Suprapubic skin (tissue), 4 donors: ENCODE results near the gene RPS6KA2. TPM values are rescaled to one million over a fixed set of nuclear protein-coding genes. Genes with fewer than 3 reads are reported as not detected.
A peak's percentile ranks its signal among the peaks of the same experiment; 100 is the strongest.

Source experiments
- DNase-seq, 2 donors: peaks; one replicate each; pipeline ENCODE4 v3.0.0-alpha.2; 2019; ENCODE audit warnings: low spot score in 2 of 2
- H3K27ac ChIP-seq: fragments of 200-600 bp; sonication (generic); one replicate; pipeline ENCODE4 v1.5.1; 2019
- H3K27me3 ChIP-seq: fragments of 200-600 bp; sonication (generic); one replicate; pipeline ENCODE4 v1.5.1; 2019
- H3K36me3 ChIP-seq: fragments of 200-600 bp; sonication (generic); one replicate; pipeline ENCODE4 v1.5.1; 2019
- H3K4me1 ChIP-seq: fragments of 200-600 bp; sonication (generic); one replicate; pipeline ENCODE4 v1.5.1; 2019
- H3K4me3 ChIP-seq: fragments of 200-600 bp; sonication (generic); one replicate; pipeline ENCODE4 v1.5.1; 2019; ENCODE audit warnings: mild to moderate bottlenecking
- H3K9me3 ChIP-seq: fragments of 200-600 bp; sonication (generic); one replicate; pipeline ENCODE4 v1.5.1; 2019
- CTCF ChIP-seq, 2 donors: fragments of 200-600 bp in 1 of 2; fragments of 450-650 bp in 1 of 2; sonication (generic) in 1 of 2; IDR thresholded peaks; one replicate each; pipeline ENCODE4 v1.5.1; 2016 to 2019; ENCODE audit warnings: antibody characterized with exemption in 2 of 2, mild to moderate bottlenecking in 1 of 2, moderate library complexity in 1 of 2
- EP300 ChIP-seq: sonication (generic); formaldehyde crosslinking; IDR thresholded peaks from one replicate; pipeline ENCODE4 v1.6.1; 2017; ENCODE audit warnings: antibody characterized with exemption
- POLR2A ChIP-seq, 2 donors: fragments of 450-650 bp; IDR thresholded peaks; one replicate each; pipeline ENCODE4 v1.6.1; 2017; ENCODE audit warnings: antibody characterized with exemption in 2 of 2, mild to moderate bottlenecking in 2 of 2, moderate library complexity in 2 of 2
- POLR2AphosphoS5 ChIP-seq, 3 donors: sonication (generic); formaldehyde crosslinking; IDR thresholded peaks; one replicate each; pipeline ENCODE4 v1.6.1; 2017; ENCODE audit warnings: antibody characterized with exemption in 3 of 3
- WGBS: methylation state at CpG from one replicate; pipeline ENCODE4 v1.1.5; 2018; 5-methylcytosine and 5-hydroxymethylcytosine counted together
- total RNA-seq, 4 donors: library from RNA; depleted of rRNA; stranded (reverse); fragments of >200 nt; gene quantifications; one replicate each; pipeline ENCODE4 v1.1.0, GENCODE V29; 2016

Gene RPS6KA2
- total RNA-seq, 4 donors from 2014 or later: 24.2 to 38.5 (median 32.3) TPM

- DNase-seq: no peak
- no peak overlapping the region for H3K4me3 ChIP-seq
- no peak overlapping the region for H3K27ac ChIP-seq
- H3K27me3 ChIP-seq: no peaks in the 10 kb centered on the region
- TF ChIP-seq CTCF (IDR thresholded peaks at IDR 0.05): no peak
- no peak for TF ChIP-seq POLR2A (IDR thresholded peaks at IDR 0.05)
- no peak for TF ChIP-seq POLR2AphosphoS5 (IDR thresholded peaks at IDR 0.05)
- no peak for TF ChIP-seq EP300
- peaks cover 25% of the 10 kb centered on the region for H3K36me3 ChIP-seq
- no peaks in the 10 kb centered on the region for H3K9me3 ChIP-seq
- 98% methylated on average over 15 of the region's 15 CpGs for WGBS
- H3K4me1 ChIP-seq: no peaks in the 10 kb centered on the region
These were observed 182.6 kb downstream of the RPS6KA2 start for GRCh38 chr6:166444446-166444845.

- Histone ChIP-seq H3K9me3 (no peaks in the 10 kb centered on the region), H3K4me1 (no peaks in the 10 kb centered on the region), H3K27me3 (no peaks in the 10 kb centered on the region), H3K4me3 (no peak overlapping the region), H3K36me3 (peaks cover 15% of the 10 kb centered on the region), H3K27ac (no peak overlapping the region)
- no peak for TF ChIP-seq POLR2A (IDR thresholded peaks at IDR 0.05)
- no peak for TF ChIP-seq CTCF (IDR thresholded peaks at IDR 0.05)
- no peak for TF ChIP-seq EP300
- no peak for TF ChIP-seq POLR2AphosphoS5 (IDR thresholded peaks at IDR 0.05)
- DNase-seq: no peak
- WGBS: 80% methylated on average over 8 of the region's 8 CpGs
These were observed 183.9 kb downstream of the RPS6KA2 start for GRCh38 chr6:166443166-166443565.

- 87% methylated on average over 18 of the region's 18 CpGs for WGBS
- peak in 1 of 2 donors; percentile 40 for DNase-seq
These were observed 184.8 kb downstream of the RPS6KA2 start for GRCh38 chr6:166442131-166442685.

GRCh38 chr6:166441325-166442078 lies 185.5 kb downstream of the RPS6KA2 start:
- Histone ChIP-seq H3K9me3 (no peaks in the 10 kb centered on the region), H3K4me1 (peaks cover under 1% of the 10 kb centered on the region), H3K36me3 (peaks cover 8% of the 10 kb centered on the region), H3K27me3 (no peaks in the 10 kb centered on the region), H3K4me3 (no peak overlapping the region), H3K27ac (no peak overlapping the region)
- DNase-seq: peak in 1 of 2 donors; percentile 45
- TF ChIP-seq POLR2AphosphoS5 (IDR thresholded peaks at IDR 0.05) (no peak), POLR2A (IDR thresholded peaks at IDR 0.05) (no peak)
- WGBS: 76% methylated on average over 19 of the region's 19 CpGs

More at GRCh38 chr6:166442131-166442685, 184.8 kb downstream of the RPS6KA2 start:
- Histone ChIP-seq H3K4me3 (no peak overlapping the region), H3K36me3 (peaks cover 13% of the 10 kb centered on the region), H3K27ac (no peak overlapping the region), H3K27me3 (no peaks in the 10 kb centered on the region), H3K9me3 (no peaks in the 10 kb centered on the region), H3K4me1 (no peaks in the 10 kb centered on the region)
- no peak for TF ChIP-seq POLR2A (IDR thresholded peaks at IDR 0.05)
- TF ChIP-seq POLR2AphosphoS5 (IDR thresholded peaks at IDR 0.05): no peak
- no peak for TF ChIP-seq EP300
- TF ChIP-seq CTCF (IDR thresholded peaks at IDR 0.05): no peak

- H3K9me3 ChIP-seq: no peaks in the 10 kb centered on the region
- H3K4me1 ChIP-seq: peaks cover 8% of the 10 kb centered on the region
- WGBS: 93% methylated on average over 15 of the region's 15 CpGs
- no peaks in the 10 kb centered on the region for H3K27me3 ChIP-seq
- no peak overlapping the region for H3K4me3 ChIP-seq
- no peak for DNase-seq
- TF ChIP-seq CTCF (IDR thresholded peaks at IDR 0.05): no peak
- TF ChIP-seq POLR2AphosphoS5 (IDR thresholded peaks at IDR 0.05): no peak
- no peak for TF ChIP-seq EP300
- TF ChIP-seq POLR2A (IDR thresholded peaks at IDR 0.05): no peak
- H3K36me3 ChIP-seq: peaks cover 6% of the 10 kb centered on the region
- no peak overlapping the region for H3K27ac ChIP-seq
These were observed 186.3 kb downstream of the RPS6KA2 start for GRCh38 chr6:166440729-166441128.
